GM18870 (cell line): Measurements from ENCODE around the gene ELMO1.

ENCODE experiments used
- ATAC-seq: cut with Tn5 transposase; IDR thresholded peaks from one replicate; pipeline ENCODE4 v1.9.1; 2021; ENCODE audit warnings: moderate library complexity; ENCODE audit not compliant: unreplicated experiment

ELMO1 gene

DNA sequence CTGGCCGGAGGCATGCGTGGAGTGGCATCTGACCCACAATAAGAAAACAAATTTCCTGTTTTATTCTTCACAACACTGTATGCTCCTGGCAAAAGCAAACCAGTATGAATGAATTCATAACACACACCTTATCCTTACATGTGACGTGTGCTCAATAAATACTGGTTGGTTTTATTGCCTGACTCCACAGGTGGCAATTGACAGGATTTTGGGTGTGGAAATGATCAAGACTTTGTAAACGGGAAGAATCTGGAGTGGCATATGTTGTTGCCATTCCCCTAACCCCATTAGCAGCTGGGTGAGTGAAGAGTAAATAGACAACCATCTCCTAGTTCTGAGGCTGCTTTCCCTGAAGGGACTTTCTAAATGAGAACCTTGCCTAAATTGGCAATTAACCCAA lies 508.8 kb downstream of the ELMO1 start:
- ATAC-seq: no peak

- ATAC-seq: no peak
Measured at GRCh38 chr7:36937754-36938563, 510.7 kb downstream of the ELMO1 start.

DNA sequence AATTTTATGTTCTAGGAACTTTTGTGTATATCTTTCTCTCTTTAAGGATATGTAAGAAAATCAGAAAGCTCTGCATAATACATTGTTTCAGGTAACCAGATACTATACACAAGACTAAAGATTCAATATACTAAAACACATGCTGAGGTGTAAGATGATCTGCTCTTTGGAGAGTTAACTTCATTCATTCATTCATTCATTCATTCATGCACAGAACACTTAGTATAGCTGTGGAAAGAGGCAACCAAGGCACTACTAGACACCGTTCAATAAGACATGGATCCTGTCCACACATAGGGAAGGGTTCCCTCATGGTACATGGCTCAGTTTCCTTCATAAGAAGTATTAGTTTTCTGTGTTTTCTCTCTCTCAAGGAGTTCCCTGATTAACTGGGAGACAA lies 516.8 kb downstream of the ELMO1 start:
- no peak for ATAC-seq

- no peak for ATAC-seq
Measured at GRCh38 chr7:36929791-36930190, 518.9 kb downstream of the ELMO1 start.

- no peak for ATAC-seq
Measured at GRCh38 chr7:36928718-36929117, 519.9 kb downstream of the ELMO1 start.

GRCh38 chr7:36928311-36928710 lies 520.4 kb downstream of the ELMO1 start:
- no peak for ATAC-seq

DNA sequence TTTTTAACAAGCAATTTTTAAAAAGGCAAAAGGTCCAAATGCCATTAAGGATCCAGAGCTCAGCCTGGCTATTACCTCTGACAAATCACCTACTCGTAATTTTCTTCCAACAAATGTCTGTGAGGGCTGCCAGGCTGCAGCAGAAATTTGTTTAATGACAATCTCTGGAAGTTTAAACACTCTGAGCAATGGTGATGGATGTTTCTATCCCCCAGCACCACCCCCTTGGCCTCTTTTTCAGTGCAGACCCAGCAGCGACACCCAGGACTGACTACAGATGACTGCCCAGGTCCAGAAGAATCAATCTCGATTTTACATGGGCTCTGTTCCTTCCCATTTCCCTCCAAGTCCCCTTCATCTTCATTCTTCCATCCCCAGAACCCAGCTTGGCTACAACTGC lies 523.0 kb downstream of the ELMO1 start:
- ATAC-seq: no peak

- ATAC-seq: no peak
Measured at GRCh38 chr7:36925207-36925606, 523.5 kb downstream of the ELMO1 start.

GRCh38 chr7:36923943-36924436 lies 524.7 kb downstream of the ELMO1 start:
- ATAC-seq: no peak

- ATAC-seq: no peak
Measured at GRCh38 chr7:36923185-36923584, 525.5 kb downstream of the ELMO1 start.

DNA sequence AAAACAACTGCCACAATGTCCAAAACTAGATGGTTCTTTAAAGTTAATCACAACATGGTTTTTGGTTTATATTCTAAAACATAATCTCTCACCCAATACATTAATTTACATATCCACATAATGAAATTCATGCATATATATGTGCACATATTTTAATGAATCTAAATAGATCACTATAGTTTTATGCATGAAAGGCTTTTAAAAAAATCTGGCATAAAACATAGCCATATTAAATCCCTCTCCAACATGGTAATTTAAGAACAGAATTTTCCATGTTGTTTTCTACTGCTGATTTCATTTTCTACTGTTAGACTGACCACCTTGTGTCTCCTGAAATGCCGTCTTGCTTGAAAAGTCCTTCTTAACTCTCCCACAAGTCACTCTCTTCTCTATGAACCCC lies 528.2 kb downstream of the ELMO1 start:
- ATAC-seq: no peak

- ATAC-seq: no peak
Measured at GRCh38 chr7:36919738-36920137, 528.9 kb downstream of the ELMO1 start.

DNA sequence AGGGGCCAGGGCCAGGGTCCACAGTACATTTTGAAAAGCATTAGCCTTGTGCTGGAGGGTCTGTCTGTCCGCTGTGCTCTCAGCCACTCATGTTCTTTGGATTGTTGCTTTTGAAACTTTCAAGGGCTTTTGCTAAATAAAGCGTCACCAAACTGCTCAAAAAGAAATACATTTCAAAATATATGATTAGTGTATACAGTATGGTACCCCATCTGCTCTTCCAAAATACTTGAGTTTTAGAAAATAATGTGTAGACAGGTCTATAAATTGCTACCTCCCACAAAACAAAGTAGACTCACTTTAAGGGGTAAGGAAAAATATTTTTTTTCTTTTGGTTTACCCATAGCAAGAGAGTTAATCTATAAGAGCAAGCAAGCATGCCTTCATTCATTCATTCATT lies 530.1 kb downstream of the ELMO1 start:
- no peak for ATAC-seq

- ATAC-seq: no peak
Measured at GRCh38 chr7:36916619-36917018, 532.0 kb downstream of the ELMO1 start.

GRCh38 chr7:36916116-36916515 lies 532.5 kb downstream of the ELMO1 start:
- ATAC-seq: no peak

DNA sequence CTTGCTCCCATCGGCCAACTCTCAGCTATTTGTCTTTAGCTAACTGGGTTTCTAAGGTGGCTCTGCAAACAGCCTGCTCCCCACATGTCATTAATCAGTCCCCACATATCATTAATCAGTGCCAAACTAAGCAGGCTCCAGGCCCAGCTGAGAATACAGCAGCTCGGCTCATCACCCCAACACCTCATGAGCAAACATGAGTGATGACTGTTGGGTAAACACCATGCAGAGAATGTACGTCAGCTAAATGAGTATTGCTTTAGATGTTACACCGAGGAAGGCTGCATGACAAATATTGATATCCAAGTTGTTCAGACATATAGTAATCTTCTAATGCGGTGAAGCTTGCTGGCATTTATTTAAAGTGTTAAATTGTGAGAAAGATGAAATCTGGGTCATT lies 536.9 kb downstream of the ELMO1 start:
- no peak for ATAC-seq

DNA sequence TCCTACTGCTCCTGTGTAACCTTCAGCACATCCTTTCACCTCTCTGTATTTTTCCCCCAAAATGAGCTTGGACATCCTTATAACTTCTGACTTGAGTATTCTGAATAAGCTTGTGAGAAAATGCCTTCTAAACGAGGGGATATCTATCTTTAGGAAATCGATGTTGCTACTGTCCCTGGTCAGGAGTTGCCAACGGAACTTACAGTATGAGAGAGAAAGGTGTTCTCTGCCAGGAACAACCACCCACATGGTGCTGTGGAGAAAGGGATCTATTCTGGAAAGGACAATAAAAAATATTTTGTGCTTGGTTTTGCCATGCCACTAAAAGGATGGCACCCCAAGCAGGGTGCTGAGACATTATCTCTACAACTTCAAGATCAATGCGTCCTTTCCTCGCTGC lies 537.8 kb downstream of the ELMO1 start:
- ATAC-seq: no peak

GRCh38 chr7:36910401-36910800 lies 538.3 kb downstream of the ELMO1 start:
- ATAC-seq: no peak

GRCh38 chr7:36906956-36907635 lies 541.6 kb downstream of the ELMO1 start:
- no peak for ATAC-seq

DNA sequence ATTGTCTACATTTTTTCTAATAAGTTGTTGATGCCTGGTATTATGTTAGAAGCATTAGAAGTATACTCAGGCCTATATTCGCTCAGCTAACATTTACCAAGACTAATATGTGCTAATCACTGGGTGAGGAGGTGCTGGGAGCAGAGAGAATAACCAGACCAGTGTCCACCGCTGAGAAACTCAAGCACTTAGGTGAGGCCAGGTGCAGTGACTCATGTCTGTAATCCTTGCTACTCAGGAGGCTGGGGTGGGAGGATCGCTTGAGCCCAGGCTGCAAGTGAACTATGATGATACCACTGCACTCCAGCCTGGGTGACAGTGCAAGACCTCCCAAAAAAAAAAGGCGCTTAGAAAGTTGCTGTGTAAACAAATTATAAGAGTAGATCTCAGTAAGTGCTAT lies 542.2 kb downstream of the ELMO1 start:
- no peak for ATAC-seq

DNA sequence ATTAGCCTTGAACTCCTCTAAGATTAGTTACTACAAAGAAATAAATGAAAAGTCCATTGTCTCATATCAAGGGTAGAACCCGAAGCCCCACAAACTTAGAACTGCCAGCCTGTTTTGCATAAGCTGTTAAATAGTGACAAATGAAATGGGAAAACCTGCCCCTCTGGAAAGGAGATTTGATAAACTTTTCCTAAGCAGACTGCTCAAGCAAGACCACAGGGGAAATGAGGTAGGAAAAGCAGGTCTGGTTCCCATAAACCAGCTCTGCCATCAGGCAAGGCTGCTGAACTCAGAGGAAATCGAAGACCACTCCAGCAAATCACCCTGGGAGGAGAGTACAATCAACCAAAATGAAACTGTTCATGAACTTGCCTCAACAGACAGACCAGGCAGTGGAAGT lies 542.8 kb downstream of the ELMO1 start:
- ATAC-seq: no peak

- ATAC-seq: no peak
Measured at GRCh38 chr7:36904802-36905201, 543.9 kb downstream of the ELMO1 start.
